HG03469 (cell line): ENCODE results near the gene MSRB3.

Experiments used
- ATAC-seq: cut with Tn5 transposase; IDR thresholded peaks from one replicate; pipeline ENCODE4 v1.9.1; 2021; ENCODE audit warnings: mild to moderate bottlenecking, moderate library complexity, moderate number of reproducible peaks; ENCODE audit not compliant: unreplicated experiment

The MSRB3 gene

GRCh38 chr12:65324056-65324455, 45.6 kb downstream of the MSRB3 start:
- no peak for ATAC-seq

DNA sequence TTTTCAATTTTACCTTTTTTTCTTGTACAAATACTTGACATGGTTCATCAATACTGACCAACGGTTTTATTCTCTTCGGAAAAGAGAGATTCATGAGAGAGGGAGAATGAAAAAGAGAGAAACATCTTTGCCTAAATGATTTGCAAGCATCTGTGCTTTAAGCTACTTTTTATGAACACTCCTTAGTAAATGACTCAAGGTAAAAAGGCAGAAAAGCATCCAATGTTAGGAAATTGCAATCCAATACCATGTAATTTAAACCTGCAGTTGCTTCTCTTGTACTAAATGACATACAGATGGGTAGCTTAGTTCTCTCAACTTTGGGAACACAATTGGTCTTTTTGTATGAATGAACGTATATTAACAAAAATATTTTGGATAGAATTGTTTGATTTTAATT, 46.1 kb downstream of the MSRB3 start:
- no peak for ATAC-seq

DNA sequence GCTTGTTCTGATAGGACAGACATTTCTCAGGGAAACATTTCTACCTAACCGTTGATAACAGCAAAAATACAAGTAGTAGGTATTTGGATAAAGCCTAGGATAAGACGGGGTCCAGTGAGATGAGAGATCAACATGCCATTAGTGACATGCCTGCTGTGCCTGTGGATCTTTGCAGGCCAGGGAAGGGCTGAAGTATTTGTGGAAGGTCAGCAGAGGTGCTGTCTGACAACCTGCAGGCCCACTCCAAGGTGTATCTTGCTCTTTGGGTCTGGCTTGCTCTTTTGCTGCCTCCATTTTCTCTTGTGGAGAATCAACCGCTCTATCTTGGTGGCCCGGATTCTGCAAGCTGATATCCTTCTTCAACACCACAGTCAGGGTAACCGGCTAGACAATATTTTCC, 46.7 kb downstream of the MSRB3 start:
- no peak for ATAC-seq

GRCh38 chr12:65326616-65327015, 48.1 kb downstream of the MSRB3 start:
- ATAC-seq, result no peak

GRCh38 chr12:65327207-65328076, 49.0 kb downstream of the MSRB3 start:
- ATAC-seq, result no peak

- ATAC-seq, result no peak
Observed at GRCh38 chr12:65329721-65330120, 51.2 kb downstream of the MSRB3 start.

- no peak for ATAC-seq
Observed at GRCh38 chr12:65330331-65330730, 51.8 kb downstream of the MSRB3 start.

DNA sequence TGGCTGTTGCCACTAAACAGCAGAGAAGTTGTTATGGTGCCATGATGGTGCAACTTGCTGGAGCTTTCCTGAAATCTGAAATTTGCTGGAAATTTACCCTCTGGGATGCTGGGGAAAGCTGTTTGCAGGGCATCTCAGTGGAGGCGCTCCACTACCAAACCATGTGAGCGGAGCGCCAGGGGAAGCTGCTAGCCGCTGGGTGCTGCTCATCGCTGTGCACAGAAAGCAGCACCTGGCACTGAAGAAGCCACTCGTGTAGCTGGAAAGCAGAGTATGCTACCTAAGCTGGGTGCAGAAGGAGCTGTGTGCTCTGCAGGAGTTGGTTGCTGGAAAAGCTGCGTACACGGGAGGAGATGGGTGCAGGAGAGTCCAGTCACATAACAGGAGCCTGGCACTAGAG, 53.0 kb downstream of the MSRB3 start:
- ATAC-seq, result no peak

DNA sequence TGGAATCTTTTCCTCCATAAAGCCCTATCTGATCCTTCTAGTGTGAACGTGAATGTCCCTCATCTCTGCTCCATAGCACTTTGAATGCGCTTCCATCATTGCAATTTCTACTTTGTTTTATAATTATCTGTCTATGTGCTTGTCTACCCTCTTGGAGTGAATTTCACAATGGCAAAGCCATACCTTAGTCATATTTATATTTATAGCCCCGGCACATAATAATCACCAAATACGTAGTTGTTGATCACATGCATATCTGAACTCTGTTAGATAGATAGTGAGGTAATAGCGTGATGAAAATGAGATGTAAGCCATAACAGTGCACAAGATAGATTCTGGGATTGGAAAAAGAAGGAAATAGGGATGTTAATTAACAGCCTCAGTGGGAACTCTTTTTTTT, 55.2 kb downstream of the MSRB3 start:
- ATAC-seq, result no peak

DNA sequence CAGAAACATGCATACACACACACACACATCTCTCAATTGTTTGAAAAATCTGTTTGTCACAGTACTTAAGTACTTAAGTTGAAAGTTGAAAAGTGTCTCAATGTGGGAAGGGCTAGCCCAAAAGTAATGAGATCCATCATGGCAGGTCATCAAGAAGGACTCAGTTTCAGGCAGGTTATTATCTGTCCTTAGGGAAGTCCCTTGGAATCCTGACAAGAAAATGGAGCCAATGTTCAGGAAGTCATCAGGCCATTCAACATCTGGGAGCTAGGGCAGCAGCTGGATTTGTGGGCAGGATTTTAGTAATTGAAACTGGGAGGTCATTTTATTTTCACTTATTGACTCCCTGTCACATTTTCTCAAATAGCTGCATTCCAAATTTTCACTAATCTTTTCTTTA, 56.0 kb downstream of the MSRB3 start:
- no peak for ATAC-seq

- no peak for ATAC-seq
Observed at GRCh38 chr12:65335021-65335714, 56.7 kb downstream of the MSRB3 start.

DNA sequence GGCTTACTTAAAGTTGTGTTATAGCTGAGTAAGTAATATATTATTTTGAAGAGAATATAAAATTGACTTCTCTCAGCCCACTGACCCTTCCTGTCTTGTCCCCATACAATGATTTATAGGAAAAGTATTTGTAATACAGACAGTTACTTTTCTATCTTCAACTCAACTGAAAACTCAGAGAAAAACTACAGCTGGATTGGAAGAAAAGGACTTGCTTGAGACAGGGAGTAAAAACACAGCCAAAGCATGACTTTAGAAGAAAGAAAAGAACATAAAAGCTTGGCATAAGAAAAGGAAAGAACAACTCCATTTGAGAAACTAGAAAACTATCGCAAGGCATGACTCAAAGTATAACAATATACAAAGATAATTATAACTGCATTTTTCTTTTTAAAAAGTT, 57.5 kb downstream of the MSRB3 start:
- no peak for ATAC-seq

DNA sequence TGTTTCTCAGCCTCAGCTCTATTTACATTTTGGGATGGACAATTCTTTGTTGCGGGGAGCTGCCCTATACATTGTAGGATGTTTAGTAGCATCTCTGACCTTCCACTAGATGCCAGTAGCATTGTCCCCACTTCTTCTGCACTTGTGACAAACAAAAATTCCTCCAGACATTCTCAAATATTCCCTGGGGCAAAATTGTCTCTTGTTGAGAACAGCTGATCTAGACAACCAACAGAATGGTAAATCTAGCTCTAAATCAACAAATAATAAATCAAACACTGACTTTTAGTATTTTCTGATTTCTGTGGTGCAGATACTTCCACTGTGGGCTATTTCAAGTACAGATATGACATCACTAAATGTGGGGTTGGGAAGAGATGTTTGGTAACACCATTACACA, 60.7 kb downstream of the MSRB3 start:
- ATAC-seq, result no peak

DNA sequence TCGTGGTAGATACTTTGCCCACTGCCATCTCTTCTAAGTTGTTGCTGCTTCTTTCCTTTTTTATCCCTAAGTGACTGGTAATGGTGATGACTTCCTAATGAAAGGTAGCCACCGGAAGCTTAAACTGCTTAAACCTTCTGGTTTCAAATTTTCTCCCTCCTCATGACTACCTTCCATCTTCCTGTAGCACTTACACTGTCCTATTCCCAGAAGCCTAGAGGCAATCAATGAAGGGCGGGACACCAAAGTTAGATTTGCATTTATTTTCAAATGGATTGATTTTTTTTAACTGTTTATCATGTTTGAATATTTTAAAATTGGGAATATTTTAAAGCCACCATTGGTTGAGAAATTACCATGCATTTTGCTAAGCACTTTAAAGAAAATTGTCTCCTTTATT, 64.7 kb downstream of the MSRB3 start:
- ATAC-seq, result no peak

DNA sequence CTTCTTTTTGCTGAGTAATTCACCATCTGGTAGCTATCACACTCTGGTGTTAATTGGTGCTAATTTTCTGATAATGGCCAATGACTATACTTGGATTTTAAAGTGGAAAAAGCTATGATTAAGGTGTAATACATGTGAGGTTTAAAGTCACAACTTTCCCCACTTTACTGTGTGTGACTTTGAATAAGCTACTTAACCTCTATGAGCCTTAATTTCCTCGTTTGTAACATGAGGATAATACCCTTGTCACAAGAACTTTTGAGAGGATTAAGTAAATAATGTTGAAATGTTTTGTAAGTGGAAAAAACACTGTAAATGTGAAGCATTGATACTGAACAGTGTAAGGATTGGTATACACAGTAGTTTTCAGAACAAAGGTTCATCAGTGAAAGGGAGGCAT, 65.3 kb downstream of the MSRB3 start:
- no peak for ATAC-seq

DNA sequence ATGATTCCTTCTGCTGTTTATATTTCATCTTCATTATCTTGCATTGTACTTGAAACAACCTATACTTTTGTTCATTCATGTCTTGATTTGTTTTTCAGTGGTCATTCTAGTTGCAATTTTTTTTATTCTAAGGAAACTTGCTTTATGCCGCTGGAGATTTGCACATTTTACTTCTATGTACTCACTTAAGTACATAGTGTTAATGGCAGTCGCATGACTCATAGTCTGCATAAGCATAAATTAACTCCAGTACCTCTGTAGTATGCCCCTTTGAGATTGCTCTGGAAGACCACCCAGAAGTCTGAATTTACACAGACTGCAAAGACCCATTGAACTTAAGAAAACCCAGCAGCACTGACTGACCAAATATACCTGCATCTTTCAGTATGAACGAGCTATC, 77.0 kb downstream of the MSRB3 start:
- ATAC-seq, result no peak

DNA sequence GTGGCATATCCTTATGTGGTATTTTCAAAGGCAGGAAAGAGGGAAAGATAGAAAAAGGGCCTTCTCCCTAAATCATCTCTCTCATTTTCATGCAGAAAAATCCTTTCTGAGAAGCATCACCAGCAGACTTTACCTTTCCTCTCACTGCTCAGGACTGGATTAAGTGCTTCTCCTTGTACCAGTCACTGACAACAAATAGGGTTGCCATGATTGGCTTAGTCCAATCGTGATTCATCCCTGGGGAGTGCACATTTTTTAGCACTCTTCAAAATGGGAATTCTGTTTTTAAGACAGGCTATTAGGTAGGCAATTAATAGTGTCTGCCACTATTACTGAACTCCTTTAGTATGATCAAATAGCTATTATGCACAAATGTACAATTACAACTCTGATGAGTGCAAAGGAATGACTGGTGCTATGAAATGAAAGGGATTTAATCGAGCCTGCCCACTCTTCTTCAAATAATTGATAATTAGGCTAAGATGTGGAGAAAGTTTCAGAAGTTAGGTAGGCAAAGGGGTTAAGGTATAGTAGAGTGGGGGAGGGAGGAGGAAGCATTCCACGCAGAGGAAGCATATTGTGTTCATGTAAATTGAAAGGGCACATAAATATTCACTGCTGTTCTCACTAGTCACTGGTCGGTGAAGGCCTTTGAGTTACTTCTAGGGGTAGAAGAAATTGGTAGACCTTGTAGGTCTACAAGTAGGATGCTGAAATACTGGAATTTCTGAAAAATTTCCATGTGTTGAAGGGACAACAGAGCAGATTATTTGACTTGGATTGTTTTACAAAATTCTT, 84.0 kb downstream of the MSRB3 start:
- ATAC-seq, result no peak

- ATAC-seq, result no peak
Observed at GRCh38 chr12:65364046-65364445, 85.6 kb downstream of the MSRB3 start.

DNA sequence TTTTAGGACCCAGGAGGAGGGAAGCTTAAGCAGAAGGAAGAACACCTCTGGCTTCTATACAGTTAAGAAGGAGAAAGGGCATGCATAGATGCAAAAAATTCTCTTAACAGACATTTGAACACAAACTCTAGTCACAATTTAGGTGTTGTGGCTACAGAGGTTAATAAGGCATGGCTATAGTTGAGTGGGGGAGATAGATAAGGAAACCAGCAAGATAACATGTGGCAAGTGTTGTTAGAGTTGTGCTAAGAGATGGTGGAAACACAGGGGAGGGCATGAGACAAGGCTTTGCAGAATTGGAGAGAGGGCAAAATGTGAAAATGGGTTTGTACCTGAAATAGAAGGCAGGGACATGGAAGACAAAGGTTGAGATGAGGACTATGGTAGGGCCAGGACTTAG, 88.9 kb downstream of the MSRB3 start:
- ATAC-seq, result no peak

DNA sequence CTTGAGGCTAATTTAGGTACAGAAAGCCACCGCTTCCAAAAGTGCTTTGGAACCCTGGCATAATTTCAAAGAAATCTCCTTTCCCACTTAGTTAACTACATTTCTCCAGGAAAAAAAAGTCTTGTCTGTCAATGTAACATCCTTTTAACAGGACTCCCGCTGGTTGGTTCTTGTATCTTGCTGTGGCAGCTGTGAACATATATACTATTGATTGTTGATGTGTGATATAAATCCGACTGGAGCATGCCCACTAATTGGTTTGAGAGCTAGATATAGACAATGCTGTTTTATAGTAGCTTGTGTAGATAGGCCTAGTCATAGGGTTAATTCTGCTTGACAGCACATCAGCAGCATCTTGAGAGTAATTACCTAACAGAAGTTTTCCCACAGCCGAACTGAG, 89.6 kb downstream of the MSRB3 start:
- no peak for ATAC-seq

DNA sequence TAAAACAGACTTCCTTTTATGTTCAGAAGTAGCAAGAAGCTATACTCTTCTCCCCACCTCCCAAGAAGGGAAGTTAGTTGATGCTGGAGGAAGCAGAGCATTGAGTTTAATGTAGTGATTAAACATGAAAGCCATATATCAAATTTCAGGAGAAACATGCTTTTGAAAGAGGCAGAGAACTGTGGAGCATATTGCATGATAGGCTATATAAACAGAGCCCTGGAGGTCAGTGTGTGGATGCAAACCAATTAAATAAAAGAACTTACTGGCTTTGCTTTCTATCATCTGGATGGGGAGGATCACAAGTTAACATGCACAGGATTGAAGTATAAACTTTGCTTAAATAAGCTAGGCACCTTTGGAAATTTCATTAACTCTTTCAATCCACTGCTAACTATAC, 94.1 kb downstream of the MSRB3 start:
- no peak for ATAC-seq

DNA sequence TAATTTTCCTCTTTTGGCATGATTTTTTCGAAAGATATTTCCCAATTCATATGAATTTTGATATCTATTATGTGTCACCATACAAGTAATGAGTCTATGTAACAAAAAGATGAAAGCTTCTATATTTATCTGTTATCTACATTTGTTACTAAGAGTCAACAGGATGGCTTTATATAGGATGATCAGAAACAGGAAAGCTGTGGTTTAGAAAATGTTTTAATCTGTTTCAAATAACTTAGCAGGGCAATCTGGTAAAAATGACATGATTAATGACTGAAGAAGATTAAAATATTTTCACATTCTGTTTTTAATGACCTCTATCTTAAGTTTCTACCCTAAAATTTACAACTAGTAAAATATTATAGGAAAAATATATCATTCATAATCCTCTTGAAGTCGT, 105.8 kb downstream of the MSRB3 start:
- no peak for ATAC-seq
